NCI-H1105 treated with DMSO at 0.1 percent for 48 hours (cell line): ENCODE data around the gene EIF4E1B.

Experiments
- DNase-seq: peaks from one replicate; lab custom pipeline; 2025; lab: John Stamatoyannopoulos, UW

Gene EIF4E1B

DNA sequence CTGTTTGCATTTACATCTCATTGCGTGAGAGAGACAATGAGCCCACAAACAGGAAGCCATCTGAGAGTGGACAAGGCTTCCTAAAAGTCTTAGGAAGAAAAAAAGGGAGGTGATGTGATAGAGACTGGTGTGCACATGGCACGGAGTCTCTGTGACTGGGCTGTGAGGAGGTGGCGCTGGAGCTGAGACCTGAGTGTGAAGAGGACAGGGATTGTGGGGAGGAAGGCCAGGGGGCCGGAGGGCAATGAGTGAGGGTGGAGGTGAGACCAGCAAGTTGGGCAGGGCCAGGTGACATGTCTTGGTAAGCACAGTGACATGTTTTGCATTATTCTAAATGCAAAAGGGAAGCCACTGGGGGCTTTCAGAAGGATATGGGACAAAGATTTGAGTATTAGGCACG, 61.9 kb downstream of the EIF4E1B start:
- DNase-seq = no peak

- DNase-seq = peak; percentile 48
Measured at GRCh38 chr5:176692839-176693476, 62.5 kb downstream of the EIF4E1B start.

DNA sequence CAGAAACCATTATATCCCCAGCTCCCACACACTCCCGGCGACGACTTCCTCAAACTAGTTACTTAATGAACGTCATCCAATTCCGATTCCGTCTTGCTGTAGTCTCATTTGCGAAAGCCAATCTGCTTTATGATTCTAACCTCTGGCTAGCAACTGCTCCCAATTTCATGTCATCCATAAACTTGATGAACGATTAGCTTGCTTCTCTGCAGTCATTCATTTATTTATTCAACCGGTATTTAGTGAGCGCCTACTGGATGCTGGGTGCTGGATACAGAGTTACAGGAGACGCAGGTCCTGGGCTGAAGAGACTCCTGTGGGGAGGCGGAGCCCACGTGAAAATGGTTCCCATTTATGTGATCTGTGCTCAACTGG, 63.0 kb downstream of the EIF4E1B start:
- no peak for DNase-seq

DNA sequence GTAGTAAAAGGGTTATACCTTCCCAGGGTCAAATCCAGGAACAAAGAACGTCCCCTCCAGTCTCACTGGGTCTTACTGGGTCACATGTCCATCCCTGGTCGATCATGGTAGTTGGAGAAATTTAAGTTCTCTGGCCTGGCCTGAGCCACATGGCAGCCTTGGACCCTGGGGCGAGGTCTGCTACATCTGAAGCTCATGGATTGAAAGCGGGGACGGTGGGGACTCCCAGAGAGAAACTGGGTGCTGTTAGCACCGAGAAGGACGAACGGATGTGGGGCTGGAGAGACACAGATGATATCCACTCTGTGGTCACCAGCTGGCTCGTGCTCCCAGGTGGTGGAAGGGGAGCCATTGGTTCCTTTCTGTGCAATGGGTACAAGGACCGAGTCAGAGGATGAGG, 63.7 kb downstream of the EIF4E1B start:
- no peak for DNase-seq

DNA sequence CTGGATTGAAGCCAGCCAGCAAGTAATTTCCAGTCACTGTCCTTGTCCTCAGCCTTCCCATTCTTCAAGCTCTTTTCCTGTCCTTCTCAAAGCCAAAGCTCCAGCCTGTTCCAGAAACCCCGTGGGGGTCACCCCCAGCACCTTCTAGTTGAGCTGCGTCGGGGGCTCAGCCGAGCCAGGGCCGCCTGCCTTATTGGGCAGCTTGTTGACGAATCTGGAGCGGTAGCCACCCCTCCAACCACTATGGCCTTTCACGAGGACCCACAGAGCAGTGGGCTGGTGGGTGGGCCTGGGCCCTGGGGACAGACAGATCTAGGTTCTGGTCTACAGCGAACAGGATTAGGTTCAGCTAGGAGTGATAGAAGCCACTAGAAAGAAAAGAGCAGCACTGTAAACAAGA, 64.2 kb downstream of the EIF4E1B start:
- DNase-seq = no peak

DNA sequence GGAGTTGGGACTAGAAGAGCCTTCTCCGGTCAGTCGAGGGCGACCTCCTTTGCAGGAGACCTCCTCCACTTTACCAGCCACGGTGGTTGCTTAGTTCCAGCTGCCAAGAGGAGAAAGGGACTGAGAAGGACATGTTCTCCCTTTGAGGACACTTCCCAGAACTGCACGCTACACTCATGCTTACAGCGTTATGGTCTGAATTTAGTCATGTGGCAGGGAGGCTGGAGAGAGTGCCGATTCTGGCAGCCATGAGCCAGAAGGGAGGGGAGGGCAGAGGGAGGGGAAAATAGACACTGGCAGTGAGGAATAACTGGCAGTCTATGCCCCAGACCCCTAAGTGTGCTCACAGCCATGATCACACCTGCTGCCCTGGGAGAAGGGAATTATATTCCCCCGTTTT, 64.6 kb downstream of the EIF4E1B start:
- DNase-seq = no peak
